ENCODE data around the gene DGKI.

DNA sequence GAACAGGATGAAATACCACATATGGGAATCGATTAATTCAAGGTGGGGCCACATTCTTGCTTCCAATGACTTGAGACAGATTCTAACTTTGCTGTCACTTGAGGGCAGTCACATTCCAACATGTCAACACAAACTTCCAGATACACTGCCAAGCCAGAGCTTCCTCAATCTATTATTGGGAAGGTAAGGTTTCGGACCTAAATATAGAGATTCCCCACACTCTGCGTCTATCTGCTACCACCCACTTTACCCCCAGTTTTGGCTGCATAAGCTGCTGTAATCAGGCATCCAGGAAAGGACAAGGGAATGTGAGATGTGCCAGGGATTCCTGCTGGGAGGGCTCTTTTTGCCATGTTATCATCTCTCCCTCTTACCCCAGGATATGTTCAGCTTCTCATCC is 20.5 kb upstream of the DGKI start:
- TF ChIP-seq EZH2 (IDR thresholded peaks at IDR 0.05; ENCODE audit: borderline replicate concordance, low read depth, low read length, poor library complexity, severe bottlenecking) (no peak), CTCF (conservative IDR thresholded peaks at IDR 0.05; ENCODE audit: low read depth, low read length) (no peak)
